GM23338 (cell line): ENCODE results near the gene SELENOM. TPM values are rescaled to one million over a fixed set of nuclear protein-coding genes. Genes with fewer than 3 reads are reported as not detected.

Source experiments
- ATAC-seq: fragments of 200-7000 bp; cut with Tn5 transposase; 3 replicates; pipeline ENCODE4 v1.9.1; 2020
- DNase-seq: peaks from one replicate; pipeline ENCODE4 v3.0.0-alpha.2; 2015; ENCODE audit warnings: low spot score
- H2AFZ ChIP-seq: fragments of 200-600 bp; sonication (generic); 2 replicates; pipeline ENCODE4 v1.8.0; 2016; ENCODE audit warnings: antibody characterized with exemption, mild to moderate bottlenecking, moderate library complexity
- H3F3A ChIP-seq: fragments of 200-600 bp; sonication (generic); replicated peaks from 2 replicates; pipeline ENCODE4 v1.8.0; 2017; ENCODE audit warnings: antibody characterized with exemption, mixed run types, low read depth
- H3K27ac ChIP-seq: fragments of 200-600 bp; sonication (generic); 2 replicates; pipeline ENCODE4 v1.6.1; 2016; ENCODE audit warnings: low read depth
- H3K27me3 ChIP-seq: fragments of 200-600 bp; sonication (generic); 2 replicates; pipeline ENCODE4 v1.8.0; 2016; ENCODE audit warnings: mild to moderate bottlenecking, mixed run types, moderate library complexity; ENCODE audit not compliant: insufficient read depth
- H3K36me3 ChIP-seq: fragments of 200-600 bp; sonication (generic); 2 replicates; pipeline ENCODE4 v1.8.0; 2016; ENCODE audit warnings: mild to moderate bottlenecking; ENCODE audit not compliant: insufficient read depth
- H3K4me1 ChIP-seq: fragments of 200-600 bp; sonication (generic); 2 replicates; pipeline ENCODE4 v1.8.0; 2016; ENCODE audit warnings: mild to moderate bottlenecking, moderate library complexity; ENCODE audit not compliant: insufficient read depth
- H3K4me2 ChIP-seq: fragments of 200-600 bp; sonication (generic); 2 replicates; pipeline ENCODE4 v1.7.1; 2017; ENCODE audit warnings: mixed run types
- H3K4me3 ChIP-seq: fragments of 200-600 bp; sonication (generic); 2 replicates; pipeline ENCODE4 v1.6.1; 2016; ENCODE audit warnings: mixed run types
- H3K79me2 ChIP-seq: fragments of 200-600 bp; sonication (generic); replicated peaks from 2 replicates; pipeline ENCODE4 v1.8.0; 2017; ENCODE audit warnings: mild to moderate bottlenecking; ENCODE audit not compliant: insufficient read depth
- H3K9me2 ChIP-seq: fragments of 200-600 bp; sonication (generic); 2 replicates; pipeline ENCODE4 v1.8.0; 2017; ENCODE audit not compliant: insufficient read depth
- H4K20me1 ChIP-seq: fragments of 200-600 bp; sonication (generic); replicated peaks from 2 replicates; pipeline ENCODE4 v1.8.0; 2017; ENCODE audit warnings: mild to moderate bottlenecking; ENCODE audit not compliant: insufficient read depth
- H3K27ac Mint-ChIP-seq: 2 replicates; pipeline ENCODE4 v1.8.0; 2020; ENCODE audit warnings: inconsistent platforms, mild to moderate bottlenecking, moderate library complexity, mixed read lengths
- H3K27me3 Mint-ChIP-seq: 3 replicates; pipeline ENCODE4 v1.8.0; 2022; ENCODE audit warnings: low read depth, mild to moderate bottlenecking, moderate library complexity, mixed read lengths, inconsistent platforms; ENCODE audit not compliant: insufficient read depth, poor library complexity
- H3K36me3 Mint-ChIP-seq: 3 replicates; pipeline ENCODE4 v1.8.0; 2021; ENCODE audit warnings: low read depth, mild to moderate bottlenecking, inconsistent platforms, moderate library complexity, mixed read lengths
- H3K4me1 Mint-ChIP-seq: 3 replicates; pipeline ENCODE4 v1.8.0; 2020; ENCODE audit warnings: mild to moderate bottlenecking, inconsistent platforms, mixed read lengths
- H3K4me3 Mint-ChIP-seq: 3 replicates; pipeline ENCODE4 v1.8.0; 2021; ENCODE audit warnings: moderate library complexity, mild to moderate bottlenecking, inconsistent platforms, mixed read lengths
- H3K9me3 Mint-ChIP-seq: 3 replicates; pipeline ENCODE4 v1.8.0; 2020; ENCODE audit warnings: moderate library complexity, mild to moderate bottlenecking, inconsistent platforms, mixed read lengths
- CTCF ChIP-seq, 2 experiments: fragments of 200-600 bp in 1 of 2; sonication (generic) in 1 of 2; conservative IDR thresholded peaks; 2 replicates each; pipeline versions ENCODE4 v1.5.1 to v1.6.1; 2016 to 2017; ENCODE audit warnings: antibody characterized with exemption in 2 of 2, low read depth in 2 of 2, mild to moderate bottlenecking in 2 of 2, moderate library complexity in 1 of 2
- EZH2 ChIP-seq: fragments of 200-600 bp; sonication (generic); IDR thresholded peaks from one replicate; pipeline ENCODE4 v1.8.0; 2017; ENCODE audit warnings: antibody characterized with exemption, mild to moderate bottlenecking, low read depth; ENCODE audit not compliant: unreplicated experiment
- NANOG ChIP-seq: IDR thresholded peaks from 2 replicates; pipeline ENCODE4 v1.6.1; 2016; ENCODE audit warnings: antibody characterized with exemption, borderline replicate concordance
- POLR2AphosphoS5 ChIP-seq: IDR thresholded peaks from 2 replicates; pipeline ENCODE4 v1.6.1; 2016; ENCODE audit warnings: antibody characterized with exemption, low read depth
- REST ChIP-seq: IDR thresholded peaks from one replicate; pipeline ENCODE4 v1.6.1; 2018; ENCODE audit warnings: antibody characterized with exemption; ENCODE audit not compliant: unreplicated experiment
- ZNF331 ChIP-seq: fragments of 250-450 bp; sonication (Bioruptor Pico); IDR thresholded peaks from 2 replicates; pipeline ENCODE4 v1.5.0; 2020; ENCODE audit warnings: low read depth, mild to moderate bottlenecking, moderate library complexity
- polyA plus RNA-seq: library from polyadenylated mRNA; unstranded; fragments of >200 nt; fragmentation: Nextera tagmentation; extraction: Ambion mirVana; gene quantifications from 2 replicates; pipeline ENCODE4 v1.2.1, GENCODE V29; 2016
- total RNA-seq: library from RNA; depleted of rRNA; stranded (reverse); fragments of >200 nt; shearing (Covaris generic); gene quantifications from 2 replicates; pipeline ENCODE4 v1.2.3, GENCODE V29; 2014
- TF ChIP-seq, protein P1 (sequence below): IDR thresholded peaks from 2 replicates; pipeline ENCODE4 v1.6.1; 2016; ENCODE audit warnings: antibody characterized with exemption

The SELENOM gene
- total and polyA plus RNA-seq, 2 experiments from 2014 or later, result 44.9 to 50.8 TPM

GRCh38 chr22:31084811-31085492 lies 22.4 kb downstream of the SELENOM start:
- DNase-seq, result peak; percentile 98
- Histone ChIP-seq H3K4me2 (peak overlapping the region; percentile 100), H3K27me3 (peaks cover 9% of the 10 kb centered on the region), H3K4me1 (peaks cover 21% of the 10 kb centered on the region), H3K79me2 (peaks cover 12% of the 10 kb centered on the region), H3F3A (peaks cover 7% of the 10 kb centered on the region; the same call in 1 of the 2 replicates), H3K36me3 (no peaks in the 10 kb centered on the region), H3K4me3 (peak overlapping the region; percentile 96), H3K9me2 (no peaks in the 10 kb centered on the region), H3K27ac (peak overlapping the region; percentile 97), H2AFZ (peak overlapping the region; percentile 85), H4K20me1 (peaks cover 4% of the 10 kb centered on the region; the same call in 1 of the 2 replicates)
- peaks cover 26% of the 10 kb centered on the region for H3K27me3 Mint-ChIP-seq
- H3K27ac Mint-ChIP-seq, result peak overlapping the region; percentile 78
- H3K4me3 Mint-ChIP-seq, result peak overlapping the region; percentile 94
- TF ChIP-seq CTCF (conservative IDR thresholded peaks at IDR 0.05; ENCODE audit: low read depth in 2 of 2) (peak; percentile 71 to 87), NANOG (no peak), POLR2AphosphoS5 (peak; percentile 83), EZH2 (no peak), REST (no peak), ZNF331 (CRISPR knock-in tag) (no peak)
- TF ChIP-seq, protein P1, sequence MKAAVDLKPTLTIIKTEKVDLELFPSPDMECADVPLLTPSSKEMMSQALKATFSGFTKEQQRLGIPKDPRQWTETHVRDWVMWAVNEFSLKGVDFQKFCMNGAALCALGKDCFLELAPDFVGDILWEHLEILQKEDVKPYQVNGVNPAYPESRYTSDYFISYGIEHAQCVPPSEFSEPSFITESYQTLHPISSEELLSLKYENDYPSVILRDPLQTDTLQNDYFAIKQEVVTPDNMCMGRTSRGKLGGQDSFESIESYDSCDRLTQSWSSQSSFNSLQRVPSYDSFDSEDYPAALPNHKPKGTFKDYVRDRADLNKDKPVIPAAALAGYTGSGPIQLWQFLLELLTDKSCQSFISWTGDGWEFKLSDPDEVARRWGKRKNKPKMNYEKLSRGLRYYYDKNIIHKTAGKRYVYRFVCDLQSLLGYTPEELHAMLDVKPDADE, result peak; percentile 65; the same call in 1 of the 2 replicates
- peaks cover 35% of the 10 kb centered on the region for H3K4me1 Mint-ChIP-seq
- H3K9me3 Mint-ChIP-seq, result no peaks in the 10 kb centered on the region
- peak; percentile 54 for ATAC-seq
- H3K36me3 Mint-ChIP-seq, result no peaks in the 10 kb centered on the region; the same call in 2 of the 3 replicates
